GM23338 (cell line): ENCODE data around the gene IPP. TPM values are rescaled to one million over a fixed set of nuclear protein-coding genes. Genes with fewer than 3 reads are reported as not detected.

Source experiments
- ATAC-seq: fragments of 200-7000 bp; cut with Tn5 transposase; 3 replicates; pipeline ENCODE4 v1.9.1; 2020
- DNase-seq: peaks from one replicate; pipeline ENCODE4 v3.0.0-alpha.2; 2015; ENCODE audit warnings: low spot score
- H2AFZ ChIP-seq: fragments of 200-600 bp; sonication (generic); 2 replicates; pipeline ENCODE4 v1.8.0; 2016; ENCODE audit warnings: antibody characterized with exemption, mild to moderate bottlenecking, moderate library complexity
- H3F3A ChIP-seq: fragments of 200-600 bp; sonication (generic); replicated peaks from 2 replicates; pipeline ENCODE4 v1.8.0; 2017; ENCODE audit warnings: antibody characterized with exemption, mixed run types, low read depth
- H3K27ac ChIP-seq: fragments of 200-600 bp; sonication (generic); 2 replicates; pipeline ENCODE4 v1.6.1; 2016; ENCODE audit warnings: low read depth
- H3K27me3 ChIP-seq: fragments of 200-600 bp; sonication (generic); 2 replicates; pipeline ENCODE4 v1.8.0; 2016; ENCODE audit warnings: mild to moderate bottlenecking, mixed run types, moderate library complexity; ENCODE audit not compliant: insufficient read depth
- H3K36me3 ChIP-seq: fragments of 200-600 bp; sonication (generic); 2 replicates; pipeline ENCODE4 v1.8.0; 2016; ENCODE audit warnings: mild to moderate bottlenecking; ENCODE audit not compliant: insufficient read depth
- H3K4me1 ChIP-seq: fragments of 200-600 bp; sonication (generic); 2 replicates; pipeline ENCODE4 v1.8.0; 2016; ENCODE audit warnings: mild to moderate bottlenecking, moderate library complexity; ENCODE audit not compliant: insufficient read depth
- H3K4me2 ChIP-seq: fragments of 200-600 bp; sonication (generic); 2 replicates; pipeline ENCODE4 v1.7.1; 2017; ENCODE audit warnings: mixed run types
- H3K4me3 ChIP-seq: fragments of 200-600 bp; sonication (generic); 2 replicates; pipeline ENCODE4 v1.6.1; 2016; ENCODE audit warnings: mixed run types
- H3K79me2 ChIP-seq: fragments of 200-600 bp; sonication (generic); replicated peaks from 2 replicates; pipeline ENCODE4 v1.8.0; 2017; ENCODE audit warnings: mild to moderate bottlenecking; ENCODE audit not compliant: insufficient read depth
- H3K9me2 ChIP-seq: fragments of 200-600 bp; sonication (generic); 2 replicates; pipeline ENCODE4 v1.8.0; 2017; ENCODE audit not compliant: insufficient read depth
- H4K20me1 ChIP-seq: fragments of 200-600 bp; sonication (generic); replicated peaks from 2 replicates; pipeline ENCODE4 v1.8.0; 2017; ENCODE audit warnings: mild to moderate bottlenecking; ENCODE audit not compliant: insufficient read depth
- H3K27ac Mint-ChIP-seq: 2 replicates; pipeline ENCODE4 v1.8.0; 2020; ENCODE audit warnings: inconsistent platforms, mild to moderate bottlenecking, moderate library complexity, mixed read lengths
- H3K27me3 Mint-ChIP-seq: 3 replicates; pipeline ENCODE4 v1.8.0; 2022; ENCODE audit warnings: low read depth, mild to moderate bottlenecking, moderate library complexity, mixed read lengths, inconsistent platforms; ENCODE audit not compliant: insufficient read depth, poor library complexity
- H3K36me3 Mint-ChIP-seq: 3 replicates; pipeline ENCODE4 v1.8.0; 2021; ENCODE audit warnings: low read depth, mild to moderate bottlenecking, inconsistent platforms, moderate library complexity, mixed read lengths
- H3K4me1 Mint-ChIP-seq: 3 replicates; pipeline ENCODE4 v1.8.0; 2020; ENCODE audit warnings: mild to moderate bottlenecking, inconsistent platforms, mixed read lengths
- H3K4me3 Mint-ChIP-seq: 3 replicates; pipeline ENCODE4 v1.8.0; 2021; ENCODE audit warnings: moderate library complexity, mild to moderate bottlenecking, inconsistent platforms, mixed read lengths
- H3K9me3 Mint-ChIP-seq: 3 replicates; pipeline ENCODE4 v1.8.0; 2020; ENCODE audit warnings: moderate library complexity, mild to moderate bottlenecking, inconsistent platforms, mixed read lengths
- JUNB ChIP-seq: IDR thresholded peaks from one replicate; pipeline ENCODE4 v1.6.1; 2016; ENCODE audit warnings: antibody characterized with exemption; ENCODE audit not compliant: unreplicated experiment
- POLR2AphosphoS5 ChIP-seq: IDR thresholded peaks from 2 replicates; pipeline ENCODE4 v1.6.1; 2016; ENCODE audit warnings: antibody characterized with exemption, low read depth
- polyA plus RNA-seq: library from polyadenylated mRNA; unstranded; fragments of >200 nt; fragmentation: Nextera tagmentation; extraction: Ambion mirVana; gene quantifications from 2 replicates; pipeline ENCODE4 v1.2.1, GENCODE V29; 2016
- total RNA-seq: library from RNA; depleted of rRNA; stranded (reverse); fragments of >200 nt; shearing (Covaris generic); gene quantifications from 2 replicates; pipeline ENCODE4 v1.2.3, GENCODE V29; 2014; rRNA removed

IPP gene
- total and polyA plus RNA-seq, 2 experiments from 2014 or later: 1.8 to 2.8 TPM

GRCh38 chr1:45654540-45655280 lies 95.7 kb downstream of the IPP start:
- Histone ChIP-seq H3K36me3 (peaks cover 71% of the 10 kb centered on the region), H3K27ac (no peak overlapping the region), H3K9me2 (no peaks in the 10 kb centered on the region), H2AFZ (no peak overlapping the region), H3K4me3 (no peak overlapping the region), H3K79me2 (peaks cover 48% of the 10 kb centered on the region), H3K4me2 (no peak overlapping the region), H3K4me1 (no peaks in the 10 kb centered on the region), H3F3A (no peaks in the 10 kb centered on the region; the same call in 1 of the 2 replicates), H3K27me3 (no peaks in the 10 kb centered on the region), H4K20me1 (peaks cover 22% of the 10 kb centered on the region)
- H3K4me3 Mint-ChIP-seq: no peak overlapping the region
- no peak for DNase-seq
- ATAC-seq: no peak
- H3K27ac Mint-ChIP-seq: no peak overlapping the region
- H3K9me3 Mint-ChIP-seq: no peaks in the 10 kb centered on the region
- peaks cover 8% of the 10 kb centered on the region for H3K4me1 Mint-ChIP-seq
- peaks cover 90% of the 10 kb centered on the region for H3K36me3 Mint-ChIP-seq
- peaks cover 4% of the 10 kb centered on the region for H3K27me3 Mint-ChIP-seq
- no peak for TF ChIP-seq JUNB
- no peak for TF ChIP-seq POLR2AphosphoS5

Other genes starting within 250 kb of the IPP start
- gene PRDX1, start 228.8 kb downstream of the IPP start, total RNA-seq: 1,070 and 1,109 TPM in 2 replicates
- 2,149 and 2,351 TPM in 2 replicates for gene PRDX1, start 228.8 kb downstream of the IPP start, polyA plus RNA-seq
- gene AKR1A1, start 199.8 kb downstream of the IPP start, total RNA-seq: 172 and 186 TPM in 2 replicates
- gene AKR1A1, start 199.8 kb downstream of the IPP start, polyA plus RNA-seq: 275 and 293 TPM in 2 replicates
- 254 and 294 TPM in 2 replicates for gene NASP, start 166.6 kb downstream of the IPP start, total RNA-seq
- gene NASP, start 166.6 kb downstream of the IPP start, polyA plus RNA-seq: 1,008 and 1,039 TPM in 2 replicates
- 1.0 and 2.2 TPM in 2 replicates for gene CCDC17, start 126.6 kb downstream of the IPP start, total RNA-seq
- 0.57 and 0.90 TPM in 2 replicates for gene CCDC17, start 126.6 kb downstream of the IPP start, polyA plus RNA-seq
- 117 and 134 TPM in 2 replicates for gene GPBP1L1, start 64.1 kb downstream of the IPP start, total RNA-seq
- gene GPBP1L1, start 64.1 kb downstream of the IPP start, polyA plus RNA-seq: 61.7 and 63.2 TPM in 2 replicates
- 45.8 and 59.7 TPM in 2 replicates for gene TMEM69, start 62.5 kb downstream of the IPP start, total RNA-seq
- 38.8 and 62.4 TPM in 2 replicates for gene TMEM69, start 62.5 kb downstream of the IPP start, polyA plus RNA-seq
- gene MAST2, start 53.0 kb upstream of the IPP start, total RNA-seq: 20.7 and 57.7 TPM in 2 replicates
- gene MAST2, start 53.0 kb upstream of the IPP start, polyA plus RNA-seq: 9.3 and 11.5 TPM in 2 replicates